HG03175 (cell line): Measurements from ENCODE around the gene CLIP4.
"Not testable (repeated sequence)": the region's sequence is repeated elsewhere in the genome, so short reads cannot be mapped to it uniquely, and the experiment has no call there.

Experiments used
- ATAC-seq: cut with Tn5 transposase; IDR thresholded peaks from one replicate; pipeline ENCODE4 v1.9.1; 2021; ENCODE audit warnings: mild to moderate bottlenecking, moderate library complexity; ENCODE audit not compliant: unreplicated experiment

Gene CLIP4

GRCh38 chr2:29114946-29115609 lies at the start of gene CLIP4:
TSS of gene CLIP4 (plus strand) at chr2:29115415. CDS start at chr2:29121389, 5,974 bp downstream.
- ATAC-seq = peak; percentile 40

DNA sequence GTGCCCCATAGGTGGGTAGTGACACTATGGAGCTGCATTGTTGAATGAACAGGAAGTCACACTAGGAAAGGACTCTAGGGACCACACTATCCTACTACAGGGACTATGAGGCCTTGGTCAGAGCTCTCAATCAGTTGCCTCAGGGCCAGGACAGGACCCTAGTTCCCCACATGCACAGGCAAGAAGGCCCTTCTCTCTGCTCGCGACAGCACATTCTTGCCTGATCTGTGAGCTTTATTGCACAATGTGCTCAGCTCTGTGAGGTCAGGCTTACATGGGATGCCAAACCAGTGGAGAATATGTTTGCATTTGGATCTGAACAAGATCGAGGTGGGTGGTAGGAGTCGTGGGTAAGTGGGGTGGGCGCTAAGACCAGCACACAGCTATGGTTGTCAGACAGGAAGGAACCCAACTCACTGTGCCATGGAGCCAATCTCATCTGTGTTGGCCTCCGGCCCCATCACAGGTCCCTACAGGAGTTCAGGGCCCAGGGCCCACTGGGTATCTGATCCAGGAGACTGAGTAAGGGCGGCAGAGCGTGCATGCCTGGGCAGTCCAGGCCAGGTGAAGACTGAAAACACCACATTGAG lies 48.8 kb upstream of the CLIP4 start:
- no peak for ATAC-seq

- no peak for ATAC-seq
Measured at GRCh38 chr2:29066997-29067605, 48.1 kb upstream of the CLIP4 start.

DNA sequence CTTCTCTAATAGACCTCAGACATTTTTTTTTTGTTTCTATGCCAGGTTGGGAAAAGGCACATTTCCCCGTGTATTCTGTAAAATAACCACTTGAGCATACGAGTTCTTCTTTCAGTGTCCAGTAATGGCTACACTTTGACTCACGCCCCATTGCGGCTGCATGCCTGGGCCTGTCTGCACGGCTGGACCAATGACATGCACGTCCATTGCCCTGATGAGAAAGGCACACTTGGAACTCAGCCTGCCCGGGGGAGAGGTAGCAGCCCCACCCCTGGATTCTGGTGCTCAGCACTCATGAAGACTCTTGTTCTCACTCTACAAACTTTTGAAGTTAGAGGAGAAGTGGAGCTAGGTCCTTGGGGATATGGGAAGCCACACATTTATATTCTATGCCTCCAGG lies 46.7 kb upstream of the CLIP4 start:
- ATAC-seq = no peak

GRCh38 chr2:29070526-29070925 lies 44.7 kb upstream of the CLIP4 start:
- no peak for ATAC-seq

DNA sequence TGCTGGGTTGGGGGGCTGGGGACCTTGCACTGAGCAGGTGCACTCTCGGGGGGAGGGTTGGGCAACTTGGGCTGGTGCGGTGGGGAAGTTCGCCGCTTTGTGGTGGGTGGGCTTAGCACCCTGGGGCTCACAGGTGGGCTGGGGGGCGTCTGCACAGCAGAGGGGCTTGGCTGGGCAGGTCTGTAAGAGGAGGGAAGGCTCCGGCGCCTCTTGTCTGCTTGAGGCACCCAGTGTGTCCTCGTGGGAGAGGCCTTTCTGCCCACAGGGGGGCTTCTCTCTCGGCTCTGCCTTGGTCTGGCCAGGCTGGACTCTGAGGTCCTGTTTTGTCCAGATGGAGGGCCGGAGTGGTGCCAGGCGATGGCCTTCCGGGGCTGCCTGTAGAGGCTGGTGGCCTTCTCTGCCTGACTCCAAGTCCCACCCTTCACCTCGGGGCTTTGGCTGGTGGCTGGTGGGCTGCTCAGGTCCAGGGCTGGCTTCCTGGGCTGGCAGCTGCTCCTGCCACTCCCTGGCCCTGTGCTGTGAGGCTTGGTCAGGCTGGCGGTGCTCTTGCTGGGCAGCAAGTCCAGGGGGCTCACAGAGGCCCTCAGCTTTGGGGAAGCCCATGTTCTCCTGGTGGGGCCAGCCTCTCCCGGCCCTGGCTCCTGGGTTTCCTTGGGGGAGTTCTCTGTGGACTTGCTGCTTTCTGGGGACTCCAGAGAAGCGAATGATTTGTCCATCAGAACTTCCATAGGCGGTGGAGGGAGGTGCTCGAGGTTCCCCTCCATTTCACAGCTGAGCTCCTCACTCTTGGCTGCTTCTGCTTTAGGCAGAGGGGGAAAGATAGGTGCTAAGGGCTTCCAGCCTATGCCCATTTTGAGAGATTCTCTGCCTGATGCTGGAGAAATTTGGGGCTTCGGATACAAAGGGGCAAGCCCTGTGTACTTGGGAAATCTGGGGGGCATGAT lies 43.9 kb upstream of the CLIP4 start:
- ATAC-seq = no peak

- no peak for ATAC-seq
Measured at GRCh38 chr2:29072251-29072650, 43.0 kb upstream of the CLIP4 start.

DNA sequence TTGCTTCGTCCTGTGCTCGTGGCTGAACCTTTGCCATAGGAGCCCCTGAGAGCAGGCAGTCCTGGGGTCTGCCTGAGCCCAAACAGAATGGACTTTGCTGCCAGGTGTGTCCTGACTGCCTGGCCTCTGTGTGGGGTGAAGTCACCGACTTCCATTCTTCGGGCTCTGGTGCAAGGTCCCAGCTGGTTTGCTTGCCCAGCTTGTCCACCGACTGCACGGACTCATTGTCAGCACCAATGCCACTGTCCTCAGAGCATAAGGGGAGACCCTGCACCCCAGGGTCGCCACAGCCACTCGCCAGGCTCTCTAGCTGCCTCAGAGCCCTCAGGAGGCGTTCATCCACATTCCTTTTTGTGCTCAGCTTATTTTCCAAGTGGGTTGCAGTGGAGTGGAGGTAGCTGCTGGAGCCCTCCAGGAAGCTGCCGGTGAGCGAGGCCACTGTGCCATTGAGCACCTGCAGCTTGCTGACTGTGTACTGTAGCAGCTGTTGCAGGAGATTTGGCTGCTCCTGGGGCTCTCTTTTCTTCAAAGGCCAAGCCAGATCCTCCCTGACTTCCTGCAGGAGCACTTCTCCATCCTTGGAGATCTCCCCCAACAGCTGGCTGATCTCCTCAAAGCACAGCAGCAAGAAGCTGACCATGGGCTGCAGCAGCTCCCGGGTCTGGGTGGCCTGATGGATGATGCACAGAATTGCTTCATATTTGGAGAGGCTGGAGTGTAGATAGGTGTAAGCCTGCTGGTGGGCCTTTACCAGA lies 42.1 kb upstream of the CLIP4 start:
- no peak for ATAC-seq

- no peak for ATAC-seq
Measured at GRCh38 chr2:29073933-29074332, 41.3 kb upstream of the CLIP4 start.

DNA sequence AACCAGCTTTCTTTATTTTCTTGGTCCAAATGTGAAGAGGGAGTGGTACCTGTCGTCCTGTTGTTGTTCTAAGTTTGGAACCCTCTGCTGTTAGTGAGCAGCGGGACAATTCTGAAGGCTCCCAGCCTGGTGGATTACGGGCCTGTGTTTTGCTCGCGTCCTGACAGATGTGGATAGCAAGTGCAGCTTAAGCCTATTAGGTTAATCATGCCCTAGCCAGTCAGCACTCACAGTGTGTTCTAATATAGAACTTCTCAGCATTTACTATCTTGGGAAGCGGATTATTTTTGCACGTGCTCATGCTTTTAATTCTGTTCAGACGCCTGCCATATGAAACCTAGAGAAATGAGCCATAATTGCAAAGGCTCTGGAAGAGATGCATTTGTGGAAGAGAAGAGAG lies 40.8 kb upstream of the CLIP4 start, which contains the start of gene PCARE:
PCARE (minus strand) TSS at position 113 of the 400 bp plus-strand sequence. CDS start 262 bp downstream, outside the sequence.
- ATAC-seq = no peak

DNA sequence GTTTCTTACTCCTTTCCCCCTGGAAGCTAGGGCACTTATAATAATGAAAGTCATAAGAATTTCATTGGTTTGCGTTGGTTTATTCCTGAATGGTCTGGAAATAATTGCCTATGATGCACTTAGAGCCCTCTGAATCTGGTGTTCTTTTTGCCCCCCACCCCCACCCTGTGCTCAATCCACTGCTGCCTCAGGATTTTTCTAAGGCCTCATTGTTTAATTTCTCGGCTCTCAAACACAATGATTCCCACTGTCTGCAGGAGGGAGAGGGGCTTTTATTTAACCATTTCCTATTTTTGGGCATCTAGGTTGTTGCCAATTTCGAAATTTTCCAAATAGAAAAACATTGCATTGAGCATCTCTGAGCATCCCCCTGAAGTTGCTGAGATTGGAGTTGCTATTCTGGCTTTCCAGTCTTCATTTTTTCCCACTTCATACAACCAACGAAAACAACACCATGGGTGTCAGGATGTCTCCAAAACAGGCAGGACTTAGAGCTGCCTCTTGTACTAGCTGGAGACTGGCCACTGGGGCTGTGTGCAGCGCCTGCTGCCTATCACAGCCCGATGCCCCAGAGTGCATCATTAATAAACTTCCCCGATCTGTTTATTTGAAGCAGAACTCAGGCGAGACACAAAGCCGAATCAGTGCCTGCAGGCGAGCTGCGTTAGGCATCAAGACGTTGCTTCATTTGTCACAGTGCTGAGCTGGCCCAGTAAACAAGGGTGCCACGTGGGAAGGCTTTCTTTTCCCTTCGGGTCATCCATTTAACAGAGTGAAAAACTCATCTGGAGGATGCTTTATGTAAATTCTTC lies 39.1 kb upstream of the CLIP4 start:
- no peak for ATAC-seq

- ATAC-seq = no peak
Measured at GRCh38 chr2:29079887-29080286, 35.3 kb upstream of the CLIP4 start.

DNA sequence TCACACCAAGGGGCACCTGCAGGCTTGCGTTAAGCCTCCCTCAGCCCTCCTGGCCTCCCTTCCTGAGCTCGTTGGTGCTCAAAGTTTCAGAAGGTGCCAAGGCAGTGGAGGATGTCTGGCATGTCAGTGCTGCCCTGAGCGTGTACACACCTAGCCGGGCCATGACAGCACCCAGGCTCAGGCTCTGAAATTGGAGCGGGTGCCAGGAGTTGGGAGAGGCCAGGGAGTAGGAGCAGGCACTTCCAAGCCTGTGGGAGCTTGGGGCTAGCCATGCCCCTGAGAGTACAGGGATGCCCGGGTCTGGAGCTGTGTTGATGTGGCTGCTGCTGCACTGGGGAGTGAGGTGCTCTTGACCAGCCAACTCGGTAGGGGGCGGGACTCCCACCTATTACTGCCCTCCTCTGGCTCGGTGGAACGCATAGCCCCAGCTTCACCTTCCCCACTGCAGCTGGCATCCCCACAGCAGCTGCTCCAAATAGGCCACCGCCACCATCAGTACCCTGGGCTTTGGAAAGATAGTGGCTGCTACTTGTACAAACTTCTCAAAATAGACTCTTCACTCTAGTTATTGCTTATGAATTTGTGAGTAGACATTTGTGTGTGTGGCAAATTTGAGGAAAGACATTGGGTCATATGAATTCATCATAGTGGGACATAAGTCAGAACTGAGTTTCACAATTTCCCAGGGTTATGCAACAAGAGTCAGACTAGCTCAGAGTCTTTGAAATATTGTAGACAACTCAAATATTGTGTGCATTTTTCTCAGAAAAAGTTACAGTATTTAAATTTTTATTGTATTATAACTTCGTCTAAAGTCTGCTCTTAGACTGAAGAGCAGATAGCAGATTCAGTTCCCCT lies 34.1 kb upstream of the CLIP4 start:
- no peak for ATAC-seq

DNA sequence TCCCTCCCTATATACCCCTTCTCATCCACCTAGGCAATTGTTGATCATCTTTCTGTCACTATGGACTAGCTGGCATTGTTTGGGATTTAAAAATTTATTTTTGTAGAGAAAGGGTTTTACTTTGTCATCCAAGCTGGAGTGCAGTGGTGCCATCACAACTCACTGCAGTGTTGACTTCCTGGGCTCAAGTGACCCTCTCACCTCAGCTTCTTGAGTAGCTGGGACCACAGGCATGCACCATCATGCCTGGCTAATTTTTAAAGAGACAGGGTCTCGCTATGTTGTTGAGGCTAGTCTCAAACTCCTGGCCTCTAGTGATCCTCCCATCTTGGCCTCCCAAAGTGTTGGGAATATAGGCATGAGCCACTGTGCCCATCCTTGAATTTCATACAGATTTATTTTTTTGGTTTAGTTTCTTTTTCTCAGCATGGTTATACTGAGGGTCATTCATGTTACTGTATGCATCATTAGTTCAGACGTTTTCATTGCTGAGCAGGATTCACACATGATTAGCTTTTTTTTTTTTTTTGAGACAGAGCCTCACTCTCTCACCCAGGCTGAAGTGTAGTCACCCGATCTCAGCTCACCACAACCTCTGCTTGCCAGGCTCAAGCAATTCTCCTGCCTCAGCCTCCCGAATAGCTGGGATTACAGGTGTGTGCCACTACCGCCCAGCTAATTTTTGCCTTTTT lies 32.3 kb upstream of the CLIP4 start:
- ATAC-seq = peak; percentile 82

- ATAC-seq = no peak
Measured at GRCh38 chr2:29084554-29084953, 30.7 kb upstream of the CLIP4 start.

DNA sequence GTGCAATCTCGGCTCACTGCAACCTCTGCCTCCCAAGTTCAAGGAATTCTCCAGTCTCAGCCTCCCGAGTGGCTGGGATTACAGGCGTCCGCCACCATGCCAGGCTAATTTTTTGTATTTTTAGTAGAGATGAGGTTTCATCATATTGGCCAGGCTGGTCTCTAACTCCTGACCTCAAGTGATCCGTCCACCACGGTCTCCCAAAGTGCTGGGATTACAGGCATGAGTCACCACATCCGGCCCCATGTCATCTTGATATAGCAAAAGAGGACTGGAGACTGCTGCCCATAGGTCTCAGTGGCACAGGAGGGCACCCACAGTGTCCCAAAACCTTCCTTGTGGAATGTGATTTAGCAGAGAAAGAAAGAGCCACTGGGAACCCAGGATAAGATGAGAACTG lies 24.9 kb upstream of the CLIP4 start:
- ATAC-seq = not testable (repeated sequence)

GRCh38 chr2:29096969-29097368 lies 18.2 kb upstream of the CLIP4 start:
- ATAC-seq = no peak

- ATAC-seq = no peak
Measured at GRCh38 chr2:29097569-29097968, 17.6 kb upstream of the CLIP4 start.
